ENCODE measurements around the gene TRH.

- TF ChIP-seq CTCF (IDR thresholded peaks at IDR 0.05) (no peak), EP300 (IDR thresholded peaks at IDR 0.05) (no peak), POLR2A (IDR thresholded peaks at IDR 0.05) (no peak)
Measured at GRCh38 chr3:129974833-129975704, 549 bp downstream of the TRH start.
